WTC11 (cell line): ENCODE data around the gene CERS1. TPM values are rescaled to one million over a fixed set of nuclear protein-coding genes. Genes with fewer than 3 reads are reported as not detected.

Experiments used
- ATAC-seq: fragments of 200-7000 bp; cut with Tn5 transposase; 2 replicates; pipeline ENCODE4 v1.10.0; 2021; ENCODE audit warnings: mild to moderate bottlenecking, moderate library complexity
- CTCF ChIA-PET: fragments of 300-600 bp; sonication (Branson Sonifier 250); formaldehyde crosslinking; loops from one replicate; lab custom pipeline; 2021; ENCODE audit warnings: antibody characterized with exemption; lab: Charles Lee
- POLR2A ChIA-PET: fragments of 350-600 bp; sonication (Branson Sonifier 250); formaldehyde crosslinking; loops from one replicate; lab custom pipeline; 2021; ENCODE audit warnings: antibody characterized with exemption; lab: Charles Lee
- DNase-seq: peaks from one replicate; pipeline ENCODE4 v3.0.0; 2021; ENCODE audit warnings: low spot score
- H3K27ac Mint-ChIP-seq: 2 replicates; pipeline ENCODE4 v1.8.0; 2021; ENCODE audit warnings: mixed read lengths
- H3K27me3 Mint-ChIP-seq: 2 replicates; pipeline ENCODE4 v1.8.0; 2021; ENCODE audit warnings: low read depth, mild to moderate bottlenecking, moderate library complexity, mixed read lengths
- H3K36me3 Mint-ChIP-seq: 2 replicates; pipeline ENCODE4 v1.8.0; 2021; ENCODE audit warnings: mixed read lengths
- H3K4me1 Mint-ChIP-seq: 2 replicates; pipeline ENCODE4 v1.8.0; 2022; ENCODE audit warnings: mixed read lengths
- H3K4me3 Mint-ChIP-seq: 2 replicates; pipeline ENCODE4 v1.8.0; 2021; ENCODE audit warnings: mild to moderate bottlenecking, moderate library complexity, mixed read lengths
- H3K9me3 Mint-ChIP-seq: 2 replicates; pipeline ENCODE4 v1.8.0; 2021; ENCODE audit warnings: mixed read lengths
- ATF1 ChIP-seq: sonication (generic); formaldehyde crosslinking; IDR thresholded peaks from 2 replicates; pipeline ENCODE4 v1.8.1; 2023; ENCODE audit warnings: mild to moderate bottlenecking, moderate library complexity, missing genetic modification reagents
- CTCF ChIP-seq: fragments of 200-600 bp; IDR thresholded peaks from 2 replicates; pipeline ENCODE4 v1.8.0; 2022; ENCODE audit warnings: antibody characterized with exemption
- E2F1 ChIP-seq: sonication (generic); formaldehyde crosslinking; IDR thresholded peaks from 2 replicates; pipeline ENCODE4 v1.8.0; 2022; ENCODE audit warnings: mild to moderate bottlenecking, missing genetic modification reagents
- E2F5 ChIP-seq: sonication (generic); formaldehyde crosslinking; IDR thresholded peaks from 2 replicates; pipeline ENCODE4 v1.8.1; 2022; ENCODE audit warnings: mild to moderate bottlenecking, moderate library complexity, missing genetic modification reagents
- GTF2I ChIP-seq: fragments of 250-450 bp; sonication (Bioruptor Pico); conservative IDR thresholded peaks from 2 replicates; pipeline ENCODE4 v1.4.0; 2021; ENCODE audit warnings: mild to moderate bottlenecking
- JAZF1 ChIP-seq: fragments of 250-450 bp; sonication (Bioruptor Pico); IDR thresholded peaks from 2 replicates; pipeline ENCODE4 v1.9.0; 2021; ENCODE audit warnings: moderate library complexity, mild to moderate bottlenecking, inconsistent platforms
- NFE2L1 ChIP-seq: sonication (generic); formaldehyde crosslinking; IDR thresholded peaks from 2 replicates; pipeline ENCODE4 v1.8.1; 2023; ENCODE audit warnings: missing genetic modification reagents
- NFYB ChIP-seq: sonication (generic); formaldehyde crosslinking; conservative IDR thresholded peaks from 2 replicates; pipeline ENCODE4 v1.8.0; 2022; ENCODE audit warnings: low read depth, missing genetic modification reagents
- PRDM15 ChIP-seq: sonication (generic); formaldehyde crosslinking; IDR thresholded peaks from 2 replicates; pipeline ENCODE4 v1.8.0; 2022; ENCODE audit warnings: missing genetic modification reagents
- RELA ChIP-seq: sonication (generic); formaldehyde crosslinking; IDR thresholded peaks from 2 replicates; pipeline ENCODE4 v1.8.1; 2022; ENCODE audit warnings: missing genetic modification reagents, mild to moderate bottlenecking, borderline replicate concordance
- TEAD4 ChIP-seq: sonication (generic); formaldehyde crosslinking; IDR thresholded peaks from 2 replicates; pipeline ENCODE4 v1.8.0; 2022; ENCODE audit warnings: mild to moderate bottlenecking, missing genetic modification reagents
- TP53 ChIP-seq: sonication (generic); formaldehyde crosslinking; IDR thresholded peaks from 2 replicates; pipeline ENCODE4 v1.8.1; 2023; ENCODE audit warnings: mild to moderate bottlenecking, missing genetic modification reagents
- USF1 ChIP-seq: sonication (generic); formaldehyde crosslinking; IDR thresholded peaks from 2 replicates; pipeline ENCODE4 v1.8.0; 2022; ENCODE audit warnings: mild to moderate bottlenecking, missing genetic modification reagents
- ZNF138 ChIP-seq: sonication (generic); formaldehyde crosslinking; conservative IDR thresholded peaks from 2 replicates; pipeline ENCODE4 v1.8.1; 2022; ENCODE audit warnings: mild to moderate bottlenecking, moderate library complexity, missing genetic modification reagents
- ZNF232 ChIP-seq: sonication (generic); formaldehyde crosslinking; IDR thresholded peaks from 2 replicates; pipeline ENCODE4 v1.8.0; 2022; ENCODE audit warnings: mild to moderate bottlenecking, missing genetic modification reagents
- ZNF281 ChIP-seq: sonication (generic); formaldehyde crosslinking; IDR thresholded peaks from 2 replicates; pipeline ENCODE4 v1.8.0; 2023; ENCODE audit warnings: mild to moderate bottlenecking, missing genetic modification reagents
- ZNF317 ChIP-seq: sonication (generic); formaldehyde crosslinking; IDR thresholded peaks from 2 replicates; pipeline ENCODE4 v1.8.1; 2023; ENCODE audit warnings: low read depth, mild to moderate bottlenecking, moderate library complexity, missing genetic modification reagents, borderline replicate concordance
- ZNF512 ChIP-seq: sonication (generic); formaldehyde crosslinking; IDR thresholded peaks from 2 replicates; pipeline ENCODE4 v1.8.1; 2022; ENCODE audit warnings: missing genetic modification reagents, borderline replicate concordance
- total RNA-seq: library from RNA; stranded (reverse); gene quantifications from 3 replicates; pipeline ENCODE4 v1.2.3, GENCODE V29; 2021

CERS1 gene
- total RNA-seq, 1 experiment from 2014 or later, result 14.7 TPM

GRCh38 chr19:18894254-18895037, 1.5 kb downstream of the CERS1 start:
- Mint-ChIP-seq H3K27me3 (peaks cover 16% of the 10 kb centered on the region), H3K36me3 (no peaks in the 10 kb centered on the region), H3K27ac (no peak overlapping the region), H3K4me3 (peak overlapping the region; percentile 62), H3K9me3 (no peaks in the 10 kb centered on the region), H3K4me1 (no peaks in the 10 kb centered on the region)
- ChIA-PET CTCF (interaction anchor here (0.5 to 3.5 kb wide), 22 partner anchors 15 to 579 kb away, joined by 3 to 35 read pairs (median 4); partner anchors contain the start of genes COPE and DDX49), POLR2A (no interaction called here)
- DNase-seq (peak; percentile 58), ATAC-seq (peak; percentile 24)
- TF ChIP-seq PRDM15 (CRISPR knock-in tag), result no peak
- TF ChIP-seq CTCF, result no peak
- no peak for TF ChIP-seq NFYB
- no peak for TF ChIP-seq TEAD4 (CRISPR knock-in tag)
- no peak for TF ChIP-seq ZNF512 (CRISPR knock-in tag)
- no peak for TF ChIP-seq E2F1 (CRISPR knock-in tag)
- no peak for TF ChIP-seq RELA (CRISPR knock-in tag)
- TF ChIP-seq ZNF317, result no peak
- no peak for TF ChIP-seq JAZF1 (CRISPR knock-in tag)
- TF ChIP-seq NFE2L1 (CRISPR knock-in tag), result no peak
- no peak for TF ChIP-seq E2F5 (CRISPR knock-in tag)
- no peak for TF ChIP-seq ATF1 (CRISPR knock-in tag)
- TF ChIP-seq ZNF281 (CRISPR knock-in tag), result no peak
- no peak for TF ChIP-seq USF1 (CRISPR knock-in tag)
- TF ChIP-seq TP53 (CRISPR knock-in tag), result no peak
- TF ChIP-seq ZNF232 (CRISPR knock-in tag), result no peak
- no peak for TF ChIP-seq ZNF138 (CRISPR knock-in tag)
- no peak for TF ChIP-seq GTF2I (CRISPR knock-in tag)
